PC-3 (cell line): ENCODE measurements around the gene ZNF101. TPM values are rescaled to one million over a fixed set of nuclear protein-coding genes. Genes with fewer than 3 reads are reported as not detected.

Experiments
- ATAC-seq: fragments of 200-7000 bp; cut with Tn5 transposase; 2 replicates; pipeline ENCODE4 v1.9.1; 2020; ENCODE audit warnings: mild to moderate bottlenecking, moderate library complexity
- BruUV-seq: library from RNA; stranded (reverse); fragments of 400-500 nt; replicated peaks from 2 replicates; lab custom pipeline; 2021; lab: Mats Ljungman, UMichigan
- CTCF ChIA-PET: fragments of 300-600 bp; sonication (Branson Sonifier 250); formaldehyde crosslinking; loops from one replicate; lab custom pipeline; 2022; ENCODE audit warnings: antibody characterized with exemption; lab: Charles Lee
- POLR2A ChIA-PET: fragments of 300-600 bp; sonication (Branson Sonifier 250); formaldehyde crosslinking; loops from one replicate; lab custom pipeline; 2022; ENCODE audit warnings: antibody characterized with exemption; ENCODE audit not compliant: unreplicated experiment; lab: Charles Lee
- DNase-seq: peaks from one replicate; pipeline ENCODE4 v3.0.0-alpha.2; 2015
- H2AFZ ChIP-seq: fragments of 300-600 bp; sonication (generic); 2 replicates; pipeline ENCODE4 v1.6.0; 2016; ENCODE audit warnings: antibody characterized with exemption, low read length
- H3F3A ChIP-seq: fragments of 300-600 bp; sonication (generic); one replicate; pipeline ENCODE4 v1.6.0; 2017; ENCODE audit warnings: antibody characterized with exemption, low read length, control low read depth, mild to moderate bottlenecking; ENCODE audit not compliant: unreplicated experiment
- H3K27ac ChIP-seq: fragments of 300-600 bp; sonication (generic); 2 replicates; pipeline ENCODE4 v1.5.1; 2016; ENCODE audit warnings: mild to moderate bottlenecking, low read length
- H3K27me3 ChIP-seq: fragments of 300-600 bp; sonication (generic); 2 replicates; pipeline ENCODE4 v1.6.1; 2016; ENCODE audit warnings: low read length, mixed read lengths
- H3K36me3 ChIP-seq: fragments of 300-600 bp; sonication (generic); 2 replicates; pipeline ENCODE4 v1.6.1; 2016; ENCODE audit warnings: low read depth, mixed run types, low read length, mixed read lengths
- H3K4me1 ChIP-seq: fragments of 300-600 bp; sonication (generic); 2 replicates; pipeline ENCODE4 v1.5.1; 2016; ENCODE audit warnings: low read length; ENCODE audit not compliant: insufficient read depth
- H3K4me2 ChIP-seq: fragments of 300-600 bp; sonication (generic); 2 replicates; pipeline ENCODE4 v1.6.0; 2016; ENCODE audit warnings: low read length
- H3K4me3 ChIP-seq: fragments of 300-600 bp; sonication (generic); 2 replicates; pipeline ENCODE4 v1.5.1; 2016; ENCODE audit warnings: mild to moderate bottlenecking, low read length, mixed read lengths
- H3K79me2 ChIP-seq: fragments of 300-600 bp; sonication (generic); 2 replicates; pipeline ENCODE4 v1.6.1; 2017; ENCODE audit warnings: low read length, mixed read lengths
- H3K9ac ChIP-seq: fragments of 300-600 bp; sonication (generic); 2 replicates; pipeline ENCODE4 v1.6.0; 2016; ENCODE audit warnings: mild to moderate bottlenecking, low read length
- H3K9me2 ChIP-seq: fragments of 300-600 bp; sonication (generic); replicated peaks from 2 replicates; pipeline ENCODE4 v1.6.1; 2016; ENCODE audit warnings: mixed run types, low read length, mixed read lengths
- H3K9me3 ChIP-seq: fragments of 300-600 bp; sonication (generic); 2 replicates; pipeline ENCODE4 v1.6.1; 2016; ENCODE audit warnings: low read length, mixed read lengths
- H4K20me1 ChIP-seq: fragments of 300-600 bp; sonication (generic); 2 replicates; pipeline ENCODE4 v1.6.1; 2016; ENCODE audit warnings: low read length, mixed read lengths
- EZH2 ChIP-seq: fragments of 300-600 bp; sonication (generic); IDR thresholded peaks from one replicate; pipeline ENCODE4 v1.6.1; 2017; ENCODE audit warnings: antibody characterized with exemption, mild to moderate bottlenecking, low read length; ENCODE audit not compliant: unreplicated experiment
- EZH2phosphoT487 ChIP-seq: fragments of 300-600 bp; sonication (generic); IDR thresholded peaks from 2 replicates; pipeline ENCODE4 v1.6.1; 2018; ENCODE audit warnings: mild to moderate bottlenecking, antibody characterized with exemption, low read length, borderline replicate concordance
- intact Hi-C: fragments of 100-400 bp; cut with micrococcal nuclease; formaldehyde crosslinking; loops from 2 replicates; pipeline ENCODE4 v1.9.0; 2023
- total RNA-seq: library from RNA; depleted of rRNA; stranded (reverse); fragments of >200 nt; gene quantifications from 2 replicates; pipeline ENCODE4 v1.2.3, GENCODE V29; 2014
- TF ChIP-seq, protein P1 (sequence below): fragments of 300-600 bp; sonication (generic); conservative IDR thresholded peaks from 2 replicates; pipeline ENCODE4 v1.5.1; 2017; ENCODE audit warnings: antibody characterized with exemption, low read depth, mild to moderate bottlenecking, low read length

ZNF101 gene
- total RNA-seq, 1 experiment from 2014 or later: 11.0 TPM

DNA sequence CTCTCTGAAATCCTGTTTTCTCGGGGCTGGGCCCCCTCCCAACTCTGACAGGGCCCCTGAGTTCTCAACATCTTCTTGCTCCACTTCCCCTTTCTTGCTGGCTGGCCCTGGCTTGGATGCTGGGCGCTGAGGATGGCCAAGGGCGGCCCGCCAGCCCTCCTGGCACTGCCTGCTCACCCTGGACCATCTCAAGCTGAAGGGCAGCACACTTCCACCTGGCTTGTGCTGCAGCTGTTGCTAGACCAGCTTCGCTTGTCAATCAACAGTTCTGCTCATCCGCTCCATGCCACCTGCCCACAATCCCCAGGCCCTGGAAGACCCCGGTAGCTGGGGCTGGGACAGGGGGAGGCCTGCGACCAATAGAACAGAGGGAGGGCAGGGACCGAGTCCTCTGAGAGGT is 18.3 kb upstream of the ZNF101 start:
- Histone ChIP-seq H3K27ac (no peak overlapping the region), H3K9me2 (no peaks in the 10 kb centered on the region), H3K36me3 (peaks cover 48% of the 10 kb centered on the region), H3K9ac (no peak overlapping the region), H3K27me3 (no peaks in the 10 kb centered on the region), H3F3A (no peaks in the 10 kb centered on the region), H3K9me3 (no peaks in the 10 kb centered on the region), H4K20me1 (no peaks in the 10 kb centered on the region), H3K79me2 (no peaks in the 10 kb centered on the region), H3K4me2 (no peak overlapping the region), H2AFZ (no peak overlapping the region), H3K4me1 (no peaks in the 10 kb centered on the region), H3K4me3 (no peak overlapping the region)
- ATAC-seq: no peak
- POLR2A ChIA-PET: no interaction called here
- intact Hi-C loops: no loop called here
- TF ChIP-seq EZH2phosphoT487 (no peak), EZH2 (no peak)
- TF ChIP-seq, protein P1, sequence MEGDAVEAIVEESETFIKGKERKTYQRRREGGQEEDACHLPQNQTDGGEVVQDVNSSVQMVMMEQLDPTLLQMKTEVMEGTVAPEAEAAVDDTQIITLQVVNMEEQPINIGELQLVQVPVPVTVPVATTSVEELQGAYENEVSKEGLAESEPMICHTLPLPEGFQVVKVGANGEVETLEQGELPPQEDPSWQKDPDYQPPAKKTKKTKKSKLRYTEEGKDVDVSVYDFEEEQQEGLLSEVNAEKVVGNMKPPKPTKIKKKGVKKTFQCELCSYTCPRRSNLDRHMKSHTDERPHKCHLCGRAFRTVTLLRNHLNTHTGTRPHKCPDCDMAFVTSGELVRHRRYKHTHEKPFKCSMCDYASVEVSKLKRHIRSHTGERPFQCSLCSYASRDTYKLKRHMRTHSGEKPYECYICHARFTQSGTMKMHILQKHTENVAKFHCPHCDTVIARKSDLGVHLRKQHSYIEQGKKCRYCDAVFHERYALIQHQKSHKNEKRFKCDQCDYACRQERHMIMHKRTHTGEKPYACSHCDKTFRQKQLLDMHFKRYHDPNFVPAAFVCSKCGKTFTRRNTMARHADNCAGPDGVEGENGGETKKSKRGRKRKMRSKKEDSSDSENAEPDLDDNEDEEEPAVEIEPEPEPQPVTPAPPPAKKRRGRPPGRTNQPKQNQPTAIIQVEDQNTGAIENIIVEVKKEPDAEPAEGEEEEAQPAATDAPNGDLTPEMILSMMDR: no peak
- DNase-seq: no peak
- BruUV-seq: no TSS peak
- CTCF ChIA-PET: no interaction called here

DNA sequence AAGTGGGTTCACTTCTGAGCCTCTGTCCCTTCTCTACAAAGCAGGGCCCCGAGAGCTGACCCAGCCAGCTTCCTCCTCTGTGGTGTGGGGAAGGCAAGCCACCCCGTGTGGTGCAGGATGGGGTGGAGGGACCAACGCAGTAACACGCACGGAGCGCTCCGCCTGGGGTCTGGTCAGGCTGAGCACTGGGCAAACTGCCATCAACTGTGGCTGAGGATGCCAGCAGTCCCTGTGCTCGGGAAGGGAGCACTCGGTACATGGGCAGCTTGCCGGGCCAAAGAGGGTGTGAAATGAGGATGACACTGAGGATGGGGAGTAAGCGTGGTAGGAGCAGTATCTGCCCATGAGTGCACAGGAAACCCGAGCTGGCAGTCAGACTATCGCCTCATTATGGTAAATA is 17.6 kb upstream of the ZNF101 start:
- Histone ChIP-seq H3K4me2 (no peak overlapping the region), H4K20me1 (no peaks in the 10 kb centered on the region), H3K79me2 (no peaks in the 10 kb centered on the region), H3K27me3 (no peaks in the 10 kb centered on the region), H3K4me3 (no peak overlapping the region), H3K9me3 (no peaks in the 10 kb centered on the region), H3K36me3 (peaks cover 50% of the 10 kb centered on the region), H2AFZ (no peak overlapping the region), H3K4me1 (no peaks in the 10 kb centered on the region), H3K9ac (no peak overlapping the region), H3K9me2 (no peaks in the 10 kb centered on the region), H3F3A (no peaks in the 10 kb centered on the region), H3K27ac (no peak overlapping the region)
- ATAC-seq: no peak
- POLR2A ChIA-PET: no interaction called here
- CTCF ChIA-PET: no interaction called here
- intact Hi-C loops: no loop called here
- TF ChIP-seq EZH2 (no peak), EZH2phosphoT487 (no peak)
- TF ChIP-seq, protein P1: no peak
- no peak for DNase-seq
- no TSS peak for BruUV-seq

DNA sequence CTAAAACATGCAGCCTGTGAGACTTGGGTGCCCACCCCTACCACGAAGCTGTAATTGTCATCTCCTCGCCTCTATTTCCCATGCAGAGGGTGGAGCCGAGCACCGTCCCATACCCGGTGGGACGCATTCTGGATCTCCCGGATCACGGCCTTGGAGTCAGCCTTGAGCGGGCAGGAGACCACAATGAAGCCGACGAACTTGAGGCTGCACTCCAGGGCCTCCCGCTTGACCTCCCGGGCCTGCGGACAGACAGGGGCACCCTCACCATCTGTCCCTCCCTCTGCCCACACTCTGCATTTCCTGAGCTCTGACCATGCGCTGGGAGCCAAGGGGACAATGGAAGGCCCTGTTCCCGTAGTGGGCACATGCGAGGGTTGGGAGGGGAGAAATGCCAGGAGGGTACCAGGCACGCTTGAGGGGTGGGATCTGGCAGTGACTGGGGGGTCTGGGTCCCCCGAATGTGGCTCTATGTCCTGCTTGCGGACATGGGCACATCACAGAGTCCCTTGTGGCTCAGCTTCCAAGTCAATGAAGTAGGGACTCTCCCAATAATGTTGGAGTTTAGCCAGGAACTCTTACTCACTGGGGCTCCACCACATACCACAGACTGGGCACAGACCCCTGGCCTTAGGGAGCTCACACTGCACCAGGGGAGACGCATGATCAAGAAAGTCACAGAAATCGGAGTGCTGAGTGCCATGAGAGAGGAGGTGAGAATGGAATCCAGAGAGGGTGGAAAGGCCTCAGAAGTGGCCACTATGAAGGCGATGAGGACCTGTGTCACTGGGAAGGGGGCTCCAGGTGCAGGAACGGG is 15.9 kb upstream of the ZNF101 start:
- no peak for TF ChIP-seq EZH2
- TF ChIP-seq, protein P1: no peak
- TF ChIP-seq EZH2phosphoT487: no peak
- H3K9ac ChIP-seq: no peak overlapping the region
- H2AFZ ChIP-seq: no peak overlapping the region
- CTCF ChIA-PET: no interaction called here
- no peaks in the 10 kb centered on the region for H3F3A ChIP-seq
- DNase-seq (peak; percentile 29), ATAC-seq (no peak)
- no peaks in the 10 kb centered on the region for H3K9me3 ChIP-seq
- no peak overlapping the region for H3K4me2 ChIP-seq
- peaks cover 66% of the 10 kb centered on the region for H3K36me3 ChIP-seq
- H3K4me3 ChIP-seq: no peak overlapping the region
- no peaks in the 10 kb centered on the region for H3K9me2 ChIP-seq
- H4K20me1 ChIP-seq: no peaks in the 10 kb centered on the region
- no peaks in the 10 kb centered on the region for H3K27me3 ChIP-seq
- intact Hi-C loops: no loop called here
- no peaks in the 10 kb centered on the region for H3K79me2 ChIP-seq
- no TSS peak for BruUV-seq
- H3K27ac ChIP-seq: no peak overlapping the region
- H3K4me1 ChIP-seq: no peaks in the 10 kb centered on the region
- POLR2A ChIA-PET: no interaction called here
